Measurements from ENCODE around the gene GSTA3.
"Not testable (repeated sequence)": the region's sequence is repeated elsewhere in the genome, so short reads cannot be mapped to it uniquely, and the experiment has no call there.

The GSTA3 gene

DNA sequence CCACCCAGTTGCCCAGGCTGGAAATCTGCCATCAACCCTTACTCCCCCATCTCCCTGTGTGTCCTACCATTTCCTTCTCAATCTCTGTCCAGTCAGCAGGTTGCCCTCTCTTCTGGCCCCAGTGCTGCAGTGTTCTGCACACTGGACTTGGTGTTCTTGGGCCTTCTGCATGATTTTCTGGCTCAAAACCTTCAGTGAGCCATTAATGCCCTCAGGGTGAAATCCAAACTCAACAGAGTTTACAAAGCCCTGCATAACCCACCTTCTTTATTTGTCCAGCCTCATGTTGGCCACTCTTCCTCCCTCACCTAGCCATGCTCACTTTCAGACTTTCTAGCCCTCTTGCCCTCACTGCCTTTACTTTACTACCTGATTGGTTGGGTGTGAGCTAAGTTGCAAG is 5.0 kb upstream of the GSTA3 start:
- no peak overlapping the region for H3K4me3 ChIP-seq (ENCODE audit: low read depth, low read length)

DNA sequence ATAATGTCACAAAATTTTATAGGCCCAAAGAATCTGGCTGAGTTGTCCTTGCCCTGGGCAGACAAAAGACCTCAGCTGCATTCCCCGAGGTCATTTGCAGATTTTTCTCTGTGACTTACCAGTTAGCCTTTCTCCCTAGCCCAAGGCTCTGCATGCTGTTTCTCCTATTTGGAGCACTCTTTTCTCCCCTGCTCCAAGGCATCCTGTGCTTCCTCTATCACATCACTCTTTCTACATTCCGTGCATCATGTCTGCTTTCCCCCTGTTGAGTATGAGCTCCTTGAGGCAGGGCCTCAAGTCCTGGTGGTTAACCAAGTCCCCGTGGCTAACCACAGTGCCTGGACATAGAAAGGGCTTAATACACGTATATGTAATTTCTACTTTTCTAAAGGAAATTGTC is 593 bp upstream of the GSTA3 start:
- H3K4me3 ChIP-seq (ENCODE audit: low read depth, low read length), result no peak overlapping the region

DNA sequence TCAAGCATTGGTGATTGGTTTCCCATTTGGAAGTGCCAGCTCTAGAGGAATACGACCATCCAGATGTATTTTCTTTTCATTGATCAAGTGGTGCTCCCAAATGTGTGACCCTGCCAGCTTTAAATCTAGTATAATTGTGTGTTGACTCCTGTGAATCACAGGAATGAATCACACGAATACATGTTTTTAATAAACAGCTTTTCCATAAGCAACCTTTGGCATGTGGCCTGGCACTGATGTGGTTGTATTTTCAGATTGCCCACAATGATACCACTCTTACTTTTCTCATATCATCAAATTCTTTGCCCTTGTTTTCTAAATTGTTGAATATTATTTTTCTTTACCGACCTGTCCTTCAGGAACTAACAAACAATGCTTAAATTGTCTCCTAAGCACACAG is 367 bp downstream of the GSTA3 start:
- no peak overlapping the region for H3K4me3 ChIP-seq (ENCODE audit: low read depth, low read length)

DNA sequence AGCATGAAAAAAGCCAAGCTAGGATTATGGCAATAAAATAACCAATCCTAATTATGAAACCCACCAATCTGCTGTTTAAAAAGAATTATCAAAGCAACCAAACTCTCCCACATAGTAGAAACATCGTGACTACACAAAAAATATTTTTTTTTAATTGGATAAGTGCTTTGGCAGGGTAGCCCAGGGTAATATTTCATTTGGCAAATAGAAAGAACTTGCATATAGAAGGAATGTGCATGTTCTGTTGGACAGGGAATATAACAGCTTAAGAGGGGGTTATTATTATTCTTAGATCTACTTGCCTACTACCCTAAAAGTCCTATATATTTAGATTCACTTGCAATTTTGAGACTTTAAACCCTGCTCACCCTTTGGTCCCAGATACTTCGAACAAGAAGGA is 972 bp downstream of the GSTA3 start:
- H3K4me3 ChIP-seq (ENCODE audit: low read depth, low read length), result no peak overlapping the region

DNA sequence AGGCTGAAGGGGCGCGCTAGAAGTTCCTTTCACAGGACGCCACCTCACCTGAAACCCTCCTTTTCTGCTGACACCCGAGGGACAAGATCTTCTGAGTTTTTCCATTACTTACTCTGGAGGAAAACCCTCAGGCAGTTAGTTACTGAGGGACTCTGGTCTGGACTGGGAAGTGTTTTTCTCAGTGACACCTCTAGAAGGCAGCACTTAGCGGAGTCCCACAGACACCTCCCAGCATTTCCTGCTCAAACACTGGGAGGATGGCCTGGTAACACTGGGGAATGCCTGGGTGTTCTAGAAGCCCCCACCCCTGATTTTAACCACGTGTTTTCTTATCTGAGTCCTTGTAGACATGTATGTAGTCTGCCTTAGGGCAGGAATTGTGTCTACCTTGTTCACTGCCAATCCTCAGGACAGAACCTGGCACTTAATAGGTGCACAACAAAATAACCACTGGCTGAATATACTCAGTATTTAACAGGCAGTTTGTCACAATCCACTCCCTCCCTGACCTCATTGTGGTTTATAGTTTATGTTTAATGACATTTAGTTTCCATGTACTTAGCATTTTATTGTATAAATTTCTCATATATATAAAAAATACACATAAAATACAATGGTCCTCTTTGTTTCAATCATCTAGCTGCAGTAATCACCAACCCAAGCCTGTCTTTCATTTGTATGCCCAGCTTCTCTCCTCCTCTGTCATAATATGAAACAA is 4.8 kb downstream of the GSTA3 start:
- H3K4me3 ChIP-seq (ENCODE audit: low read depth, low read length), result no peak overlapping the region

DNA sequence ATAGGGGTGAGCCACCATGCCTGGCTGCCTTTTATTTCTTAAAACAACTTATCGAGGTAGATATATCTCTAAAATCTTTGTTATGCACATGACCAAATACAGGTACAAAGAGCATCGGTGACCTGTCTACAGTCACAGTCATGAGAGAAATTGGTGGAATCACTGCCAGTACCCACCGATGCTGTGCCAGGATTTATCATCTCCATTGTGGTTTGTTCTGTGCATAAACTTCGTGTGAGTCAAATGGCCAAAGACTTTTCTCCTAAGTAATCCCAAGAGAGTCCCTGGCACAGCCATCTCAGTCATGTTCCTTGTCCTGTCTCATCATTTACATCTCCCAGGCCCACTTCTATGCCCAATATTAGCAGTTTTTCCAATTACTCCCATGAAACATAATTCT is 9.0 kb downstream of the GSTA3 start:
- H3K4me3 ChIP-seq (ENCODE audit: low read depth, low read length), result no peak overlapping the region

DNA sequence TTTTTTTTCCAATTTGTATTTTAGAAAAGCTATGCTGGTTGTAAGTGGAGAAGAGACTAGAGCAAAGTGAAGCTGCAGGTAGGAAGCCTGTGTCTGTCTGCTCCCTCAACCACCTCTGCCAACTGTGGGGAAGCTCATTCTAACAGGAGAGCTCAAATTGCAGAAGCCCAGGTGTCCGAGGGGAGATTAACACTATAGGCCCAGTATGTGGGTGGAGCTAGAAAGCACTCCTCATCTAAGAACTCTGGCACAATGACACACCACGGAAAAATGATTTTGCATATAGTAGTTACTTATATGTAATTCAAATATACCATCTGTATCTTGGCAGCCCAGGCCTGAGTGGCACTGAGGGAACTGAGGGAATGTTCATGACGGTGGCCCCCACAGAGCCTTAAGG is 13.7 kb downstream of the GSTA3 start:
- not testable (repeated sequence) for H3K4me3 ChIP-seq (ENCODE audit: low read depth, low read length)

DNA sequence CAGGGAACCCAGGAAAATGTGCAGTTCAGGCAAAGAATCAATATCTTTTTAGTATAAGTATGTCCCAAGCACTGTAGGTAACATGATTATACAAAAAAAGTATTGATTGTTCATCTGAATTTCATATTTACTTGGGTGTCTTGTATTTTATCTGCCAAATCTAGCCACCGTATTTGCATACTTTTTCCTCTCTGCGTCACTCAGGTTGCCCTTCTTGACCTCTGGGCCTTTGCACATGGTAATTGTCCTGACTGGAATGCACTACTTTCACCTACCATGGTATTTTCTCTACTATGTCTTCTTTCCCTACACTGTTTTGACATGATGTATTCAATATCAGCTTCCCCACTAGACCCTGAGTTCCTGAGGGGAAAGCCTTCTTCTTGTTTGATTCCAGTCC is 15.2 kb downstream of the GSTA3 start:
- H3K4me3 ChIP-seq (ENCODE audit: low read depth, low read length), result no peak overlapping the region

DNA sequence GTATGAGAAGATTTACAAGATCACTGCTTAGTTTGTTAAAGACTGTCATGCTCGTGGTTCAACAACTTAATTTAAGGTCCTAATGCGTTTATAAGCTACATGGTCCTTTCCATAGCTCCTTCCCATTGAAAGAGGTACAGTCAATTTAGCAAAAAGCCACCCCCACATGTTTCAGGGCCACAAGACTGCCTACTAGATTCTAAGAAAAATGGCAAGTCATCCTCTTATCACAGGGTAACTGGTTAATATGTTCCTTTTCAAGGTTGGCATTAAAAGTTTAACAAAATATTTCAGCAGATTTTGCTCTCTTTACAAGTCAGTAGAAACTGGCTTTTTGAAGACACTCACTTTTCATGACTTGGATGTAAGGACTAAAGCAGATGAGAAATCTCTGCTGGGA is 15.7 kb downstream of the GSTA3 start:
- no peak overlapping the region for H3K4me3 ChIP-seq (ENCODE audit: low read depth, low read length)

DNA sequence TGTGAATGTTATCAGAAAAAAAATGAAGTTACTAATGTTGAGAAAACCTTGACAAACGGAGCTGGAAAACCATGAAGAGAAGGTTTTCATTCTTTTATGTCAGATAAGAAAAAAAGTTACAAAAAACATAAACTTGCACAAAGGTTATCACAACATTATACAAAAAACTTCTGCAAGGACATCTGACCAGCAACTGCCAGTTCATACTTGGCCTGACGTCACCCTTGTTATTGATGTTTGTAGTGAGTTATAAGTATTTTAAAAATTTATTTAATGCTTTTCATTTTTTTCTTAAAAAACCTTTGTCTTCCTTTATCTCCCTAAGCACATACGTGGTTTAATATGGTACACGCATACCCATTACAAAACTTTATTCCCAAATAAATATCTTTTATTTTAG is 16.3 kb downstream of the GSTA3 start:
- no peak overlapping the region for H3K4me3 ChIP-seq (ENCODE audit: low read depth, low read length)

DNA sequence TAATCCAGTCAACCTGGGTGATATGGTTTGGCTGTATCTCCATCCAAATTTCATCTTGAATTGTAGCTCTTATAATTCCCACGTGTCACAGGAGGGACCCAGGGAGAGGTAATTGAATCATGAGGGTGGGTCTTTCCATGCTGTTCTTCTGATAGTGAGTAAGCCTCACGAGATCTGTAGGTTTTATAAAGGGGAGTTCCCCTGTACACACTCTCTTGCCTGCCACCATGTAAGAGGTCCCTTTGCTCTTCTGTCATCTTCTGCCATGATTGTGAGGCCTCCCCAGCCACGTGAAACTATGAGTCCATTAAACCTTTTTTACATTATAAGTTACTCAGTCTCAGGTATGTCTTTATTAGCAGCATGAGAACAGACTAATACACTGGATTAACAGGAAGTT is 19.5 kb downstream of the GSTA3 start:
- H3K4me3 ChIP-seq (ENCODE audit: low read depth, low read length), result no peak overlapping the region

DNA sequence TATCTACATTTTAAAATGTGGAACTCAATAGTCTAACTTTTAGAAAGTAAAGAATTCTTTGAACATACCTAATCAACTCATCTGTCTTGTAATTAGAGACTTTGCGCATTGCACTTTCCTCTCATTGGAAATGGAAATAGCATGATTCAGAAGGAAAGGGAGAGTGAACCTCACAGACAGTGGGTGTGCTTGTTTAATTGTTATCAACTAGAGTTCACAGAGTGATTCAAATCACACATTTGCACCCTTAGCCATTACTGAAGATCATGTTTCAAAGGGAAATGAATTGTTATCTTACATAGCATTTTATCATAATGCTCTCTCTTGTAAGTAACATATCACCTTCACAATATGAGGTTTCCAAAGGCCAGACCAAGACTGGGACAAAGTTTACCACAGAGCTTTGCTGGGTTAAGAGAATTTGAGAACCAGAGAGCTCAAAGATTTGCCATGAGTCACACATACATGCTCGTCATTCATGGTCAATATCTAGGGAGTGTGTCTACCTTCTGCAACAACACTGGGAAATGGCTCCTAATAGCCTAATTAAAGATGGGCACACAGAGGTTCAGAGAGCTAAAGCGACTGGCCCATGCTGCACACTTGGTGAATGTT is 21.5 kb downstream of the GSTA3 start:
- H3K4me3 ChIP-seq (ENCODE audit: low read depth, low read length), result no peak overlapping the region

DNA sequence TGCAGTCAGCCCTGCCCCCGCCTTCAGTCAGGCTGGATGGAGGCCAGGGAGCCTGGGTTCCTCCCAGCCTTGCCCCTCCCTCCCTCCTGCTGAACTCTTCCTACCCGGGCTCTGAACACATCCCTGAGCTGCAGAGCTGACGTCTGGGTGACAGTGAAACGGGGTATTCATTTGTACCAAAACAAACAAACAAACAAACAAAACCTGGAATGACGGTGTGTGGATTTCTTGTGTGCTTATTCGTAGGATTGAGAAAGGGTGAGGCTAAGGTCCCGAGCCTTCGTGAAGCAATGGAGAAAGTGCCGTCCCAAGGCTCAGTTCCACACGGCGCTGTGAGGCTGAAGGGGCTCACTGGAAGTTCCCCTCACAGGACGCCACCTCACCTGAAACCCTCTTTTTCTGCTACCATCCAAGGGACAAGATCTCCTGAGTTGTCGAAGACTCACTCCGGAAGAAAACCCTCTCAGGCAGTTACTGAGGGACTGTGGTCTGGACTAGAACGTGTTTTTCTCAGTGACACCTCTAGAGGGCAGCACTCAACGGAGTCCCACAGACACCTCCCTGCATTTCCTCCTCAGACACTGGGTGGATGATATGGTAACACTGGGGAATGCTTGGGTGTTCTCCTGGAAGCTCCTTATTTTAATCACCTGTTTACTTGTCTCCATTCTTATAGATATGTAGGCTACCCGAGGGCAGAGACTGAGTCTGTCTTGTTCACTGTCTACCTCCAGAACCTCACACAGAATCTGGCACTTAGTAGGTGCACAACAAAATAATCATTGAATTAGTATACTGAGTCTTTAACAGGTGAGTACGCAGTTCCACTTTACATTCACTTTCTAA is 27.3 kb downstream of the GSTA3 start:
- H3K4me3 ChIP-seq (ENCODE audit: low read depth, low read length), result peak overlapping the region; percentile 18

DNA sequence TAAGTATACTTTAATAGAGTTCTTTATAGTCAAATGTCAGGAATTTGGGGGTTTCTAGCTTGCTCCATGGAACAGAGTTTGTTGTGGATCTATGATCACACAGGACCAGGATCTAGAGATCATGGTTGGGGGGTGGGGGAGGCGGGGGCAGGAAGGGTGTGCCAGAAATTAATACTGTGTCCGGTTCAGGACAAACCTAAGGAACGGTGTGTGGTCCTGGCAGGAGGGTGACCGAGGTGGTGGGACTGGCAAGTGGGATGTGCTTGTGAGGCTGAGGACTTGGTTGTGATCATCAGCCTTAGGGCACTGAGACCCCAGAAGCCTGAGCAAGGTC is 27.9 kb downstream of the GSTA3 start:
- no peak overlapping the region for H3K4me3 ChIP-seq (ENCODE audit: low read depth, low read length)

DNA sequence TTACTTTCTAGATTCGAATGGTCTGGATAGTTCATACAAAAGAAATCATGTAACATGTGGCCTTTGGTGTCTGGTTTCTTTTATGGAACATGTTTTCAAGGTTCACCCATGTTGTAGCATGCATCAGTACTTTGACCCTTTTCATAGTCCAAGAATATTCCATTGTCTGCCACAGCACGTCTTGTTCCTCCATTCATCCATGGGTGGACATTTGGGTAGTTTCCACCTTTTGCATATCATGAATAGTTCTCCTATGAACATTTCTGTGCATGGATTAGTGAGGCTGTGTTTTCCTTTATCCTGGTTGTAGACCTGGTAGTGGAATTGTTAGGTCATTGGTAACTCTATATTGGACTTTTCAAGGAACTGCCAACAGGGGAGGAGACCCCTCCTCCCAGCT is 31.7 kb downstream of the GSTA3 start:
- H3K4me3 ChIP-seq (ENCODE audit: low read depth, low read length), result no peak overlapping the region

DNA sequence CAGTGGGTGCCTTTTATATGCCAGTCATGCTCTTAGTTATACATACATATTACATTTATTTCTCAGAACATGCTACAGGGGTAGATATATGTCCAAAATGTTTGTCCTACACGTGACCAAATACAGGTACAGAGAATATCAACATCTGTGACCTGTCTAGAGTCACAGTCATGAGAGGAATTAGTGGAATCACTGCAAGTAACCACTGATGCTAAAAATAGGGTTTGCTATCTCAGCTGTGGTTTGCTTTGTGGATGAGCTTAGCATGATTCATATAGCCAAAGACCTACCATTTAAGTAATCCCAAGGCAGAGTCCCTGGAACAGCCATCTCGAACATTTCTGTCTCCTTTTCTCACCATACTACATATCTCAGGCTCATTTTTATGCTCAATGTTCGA is 32.3 kb downstream of the GSTA3 start:
- H3K4me3 ChIP-seq (ENCODE audit: low read depth, low read length), result no peak overlapping the region

DNA sequence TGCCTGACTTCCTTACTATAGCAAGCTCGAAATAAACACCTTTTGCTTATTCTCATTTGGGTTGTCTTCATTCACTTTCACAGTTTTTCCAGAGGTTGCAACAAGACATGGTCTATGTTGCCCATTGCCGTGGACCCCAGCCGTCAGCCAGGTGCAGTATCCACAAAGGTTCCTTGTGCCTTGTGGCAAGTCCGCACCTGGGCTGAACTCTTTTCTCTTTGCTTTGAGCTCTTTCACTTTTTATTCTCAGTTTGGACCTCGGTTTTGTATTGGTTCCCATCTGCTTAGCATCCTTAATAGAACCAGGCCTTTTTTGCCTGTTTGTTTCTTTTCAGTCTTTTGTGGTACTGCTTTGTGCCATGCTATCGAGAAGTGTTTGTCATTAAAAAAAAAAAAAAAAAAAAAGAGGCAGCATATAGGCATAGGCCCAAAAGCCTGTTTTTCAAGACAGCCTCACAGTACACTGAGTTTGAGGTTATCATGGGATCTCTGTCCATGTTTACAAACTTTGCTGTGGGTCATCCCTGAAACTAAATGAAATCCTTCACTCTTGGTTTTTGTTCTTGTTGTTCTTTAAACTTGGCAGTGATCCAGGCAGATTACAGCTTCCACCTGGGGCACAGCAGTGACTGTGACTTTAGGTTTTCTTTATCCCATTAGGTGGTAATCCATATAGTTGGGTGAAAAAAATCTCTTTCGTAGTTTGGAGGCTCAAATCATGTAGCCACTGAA is 33.3 kb downstream of the GSTA3 start:
- no peak overlapping the region for H3K4me3 ChIP-seq (ENCODE audit: low read depth, low read length)

DNA sequence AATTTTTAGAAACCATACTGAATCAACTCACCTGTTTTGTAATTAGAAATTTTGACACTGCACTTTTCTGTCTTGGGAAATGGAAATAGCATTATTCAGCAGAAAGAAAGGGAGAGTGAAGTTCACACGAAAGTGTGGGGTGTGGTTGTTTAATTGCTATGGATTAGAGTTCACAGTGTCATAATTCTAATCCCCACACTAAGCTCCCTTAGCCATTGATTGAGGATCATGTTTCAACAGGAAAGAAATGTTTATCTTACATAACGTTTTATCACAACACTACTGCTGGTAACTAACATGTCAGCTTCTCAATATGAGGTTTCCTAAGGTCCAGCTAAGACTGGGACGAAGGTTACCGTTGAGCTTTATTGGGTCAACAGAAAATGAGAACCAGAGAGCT is 37.5 kb downstream of the GSTA3 start:
- H3K4me3 ChIP-seq (ENCODE audit: low read depth, low read length), result no peak overlapping the region

DNA sequence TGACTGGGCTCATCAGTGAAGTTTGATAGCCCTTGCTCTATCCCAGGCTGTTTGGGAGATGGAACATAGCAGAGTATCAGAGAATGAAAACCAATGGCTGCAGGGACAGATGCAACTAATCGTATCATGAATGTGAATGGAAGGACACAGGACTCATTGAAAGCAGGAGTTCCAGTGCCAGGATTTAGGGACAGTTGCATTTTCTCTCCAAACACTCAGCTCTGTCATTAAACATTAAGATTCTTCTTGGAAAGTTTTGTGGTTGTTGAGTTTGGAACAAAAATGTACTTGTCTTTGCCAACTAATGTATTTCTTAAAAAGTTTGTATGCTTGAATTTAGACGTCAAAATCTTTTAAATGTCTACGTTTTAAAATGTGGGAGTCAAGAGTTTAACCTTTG is 37.9 kb downstream of the GSTA3 start:
- H3K4me3 ChIP-seq (ENCODE audit: low read depth, low read length), result no peak overlapping the region

DNA sequence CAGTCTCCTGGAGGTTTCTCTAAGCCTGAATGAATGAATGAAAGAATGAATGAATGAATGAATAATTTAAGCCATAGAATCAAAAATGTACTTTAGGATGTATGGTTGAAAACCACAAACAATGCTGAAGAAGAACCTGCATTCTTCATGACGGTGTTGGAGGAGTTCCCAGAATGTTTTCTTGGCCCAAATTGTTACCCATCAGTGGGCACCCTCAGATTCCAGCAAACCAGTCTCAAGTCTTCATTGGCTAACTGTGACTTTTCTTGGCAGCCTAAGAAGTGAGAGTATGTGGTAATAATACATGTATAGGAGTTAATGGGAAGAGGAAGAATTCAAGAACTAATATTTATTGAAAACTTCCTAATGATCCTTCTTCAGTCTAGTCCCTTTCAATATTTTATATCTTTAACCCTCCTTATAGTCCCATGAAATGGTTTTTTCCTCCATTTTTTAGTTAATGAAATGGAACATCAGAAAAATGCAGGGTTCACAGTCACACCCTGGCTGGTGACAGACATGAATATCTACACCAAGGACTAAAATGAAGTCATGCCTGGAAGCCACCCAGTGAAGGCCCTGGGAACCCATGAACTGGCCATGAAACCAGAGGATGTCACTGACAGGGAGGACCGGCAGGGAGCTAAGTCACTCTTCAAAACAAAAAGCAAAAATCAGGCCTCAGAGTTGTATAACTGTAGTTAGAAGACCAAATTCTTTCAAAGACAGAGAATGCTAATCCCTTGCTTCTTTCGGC is 39.0 kb downstream of the GSTA3 start:
- H3K4me3 ChIP-seq (ENCODE audit: low read depth, low read length), result not testable (repeated sequence)

DNA sequence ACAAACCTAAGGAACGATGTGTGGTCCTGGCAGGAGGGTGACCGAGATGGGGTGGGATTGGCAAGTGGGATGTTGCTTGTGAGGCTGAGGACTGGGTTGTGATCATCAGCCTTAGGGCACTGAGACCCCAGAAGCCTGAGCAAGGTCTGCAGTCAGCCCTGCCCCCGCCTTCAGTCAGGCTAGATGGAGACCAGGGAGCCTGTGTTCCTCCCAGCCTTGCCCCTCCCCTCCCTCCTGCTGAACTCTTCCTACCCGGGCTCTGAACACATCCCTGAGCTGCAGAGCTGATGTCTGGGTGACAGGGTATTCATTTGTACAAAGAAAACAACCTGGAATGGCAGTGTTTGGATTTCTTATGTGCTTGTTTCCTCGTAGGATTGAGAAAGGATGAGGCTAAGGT is 40.6 kb downstream of the GSTA3 start:
- H3K4me3 ChIP-seq (ENCODE audit: low read depth, low read length), result not testable (repeated sequence)
